Frontal cortex (tissue), 4 donors: ENCODE results near the gene NINL. TPM values are rescaled to one million over a fixed set of nuclear protein-coding genes. Genes with fewer than 3 reads are reported as not detected.

ENCODE experiments used
- DNase-seq, 2 donors: peaks; one replicate each; pipeline ENCODE4 v3.0.0; 2012; ENCODE audit warnings: low spot score in 2 of 2
- FAIRE-seq: peaks from 2 replicates; lab custom pipeline; 2012; peaks lifted over from hg19 to GRCh38; lab: Jason Lieb, UNC
- small RNA-seq: library from RNA; depleted of rRNA; stranded (forward); fragments of <200 nt; gene quantifications from one replicate; pipeline ENCODE3, GENCODE V24; 2014
- total RNA-seq: library from RNA; depleted of rRNA; stranded (reverse); fragments of >200 nt; gene quantifications from one replicate; pipeline ENCODE4 v1.2.3, GENCODE V29; 2014
- donor health status: control.
- donor health status: control.
- donor health status: control.

The NINL gene
- total RNA-seq, 1 donor from 2014 or later, result 20.0 TPM

DNA sequence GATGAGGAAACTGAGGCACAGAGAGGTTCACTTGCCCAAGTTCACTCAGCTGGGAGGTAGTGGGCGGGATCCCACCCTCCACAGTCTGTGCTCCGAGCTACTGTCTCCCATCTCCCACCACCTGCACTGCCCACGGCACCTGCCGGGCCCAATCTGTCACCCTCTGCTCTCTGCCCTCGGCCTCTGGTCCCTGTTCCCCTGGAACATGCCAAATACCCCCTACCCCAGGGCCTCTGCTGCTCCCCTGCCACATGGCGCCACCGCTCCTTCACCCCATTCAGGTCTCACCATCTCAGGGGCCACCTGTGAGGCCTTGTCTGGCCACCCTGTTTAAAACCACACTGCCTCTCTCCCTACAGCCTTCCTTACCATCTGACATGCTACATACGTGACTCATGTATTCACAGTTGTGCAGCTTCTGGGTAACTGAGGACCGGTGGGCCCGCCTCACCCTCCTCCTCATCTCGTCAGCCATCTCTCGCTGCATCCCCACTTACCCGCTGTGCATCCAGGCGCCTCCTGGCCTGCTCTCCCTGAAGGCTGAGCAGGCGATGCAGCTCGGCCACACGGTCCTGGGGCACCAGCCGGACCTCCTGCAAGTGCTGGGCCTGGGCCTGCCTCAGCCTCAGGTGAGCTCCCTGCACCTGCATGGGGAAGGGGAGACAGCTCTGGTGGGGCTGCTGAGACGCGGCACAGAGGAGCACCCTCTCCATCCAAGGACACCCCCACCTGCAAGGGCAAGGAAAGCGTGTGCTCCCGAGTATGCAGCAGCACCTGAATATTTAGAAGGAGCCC lies 127.2 kb downstream of the NINL start:
- DNase-seq, result no peak
- no peak for FAIRE-seq

DNA sequence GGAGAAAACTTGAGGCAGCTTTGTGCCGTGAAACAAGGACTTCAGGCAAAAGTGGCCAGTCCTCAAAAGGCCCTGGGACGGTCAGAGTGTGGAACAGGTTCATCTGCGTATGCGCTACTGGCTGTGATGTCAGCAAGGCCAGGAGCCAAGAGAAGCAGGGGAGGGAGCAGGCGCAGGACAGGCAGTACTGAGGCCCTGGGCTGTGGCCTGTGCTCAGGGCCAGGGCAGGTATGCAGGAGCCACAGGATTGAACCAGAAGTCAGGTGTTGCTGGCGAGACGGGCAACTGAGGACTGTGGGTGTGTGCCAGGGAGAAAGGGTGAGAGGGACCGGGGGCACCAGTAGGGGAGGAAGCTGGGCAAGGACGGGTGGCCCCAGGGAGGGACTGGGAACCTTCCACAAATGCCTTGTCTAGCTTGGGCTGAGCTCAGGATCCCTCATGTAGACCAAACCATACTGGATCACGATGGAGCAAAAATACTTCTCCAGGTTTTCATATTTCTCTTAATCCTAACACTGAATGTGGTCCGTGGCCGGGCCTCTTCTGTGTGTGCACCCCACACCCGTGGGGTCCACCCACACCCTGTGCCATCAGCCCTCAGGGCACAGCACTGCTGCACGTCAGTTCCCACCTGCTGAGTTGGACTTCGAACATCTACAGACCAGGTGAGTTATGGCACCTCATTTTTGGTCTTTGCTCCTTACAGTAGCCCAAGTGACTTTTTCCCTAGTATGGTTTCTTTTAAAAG lies 131.0 kb downstream of the NINL start:
- FAIRE-seq (no peak), DNase-seq (no peak)

DNA sequence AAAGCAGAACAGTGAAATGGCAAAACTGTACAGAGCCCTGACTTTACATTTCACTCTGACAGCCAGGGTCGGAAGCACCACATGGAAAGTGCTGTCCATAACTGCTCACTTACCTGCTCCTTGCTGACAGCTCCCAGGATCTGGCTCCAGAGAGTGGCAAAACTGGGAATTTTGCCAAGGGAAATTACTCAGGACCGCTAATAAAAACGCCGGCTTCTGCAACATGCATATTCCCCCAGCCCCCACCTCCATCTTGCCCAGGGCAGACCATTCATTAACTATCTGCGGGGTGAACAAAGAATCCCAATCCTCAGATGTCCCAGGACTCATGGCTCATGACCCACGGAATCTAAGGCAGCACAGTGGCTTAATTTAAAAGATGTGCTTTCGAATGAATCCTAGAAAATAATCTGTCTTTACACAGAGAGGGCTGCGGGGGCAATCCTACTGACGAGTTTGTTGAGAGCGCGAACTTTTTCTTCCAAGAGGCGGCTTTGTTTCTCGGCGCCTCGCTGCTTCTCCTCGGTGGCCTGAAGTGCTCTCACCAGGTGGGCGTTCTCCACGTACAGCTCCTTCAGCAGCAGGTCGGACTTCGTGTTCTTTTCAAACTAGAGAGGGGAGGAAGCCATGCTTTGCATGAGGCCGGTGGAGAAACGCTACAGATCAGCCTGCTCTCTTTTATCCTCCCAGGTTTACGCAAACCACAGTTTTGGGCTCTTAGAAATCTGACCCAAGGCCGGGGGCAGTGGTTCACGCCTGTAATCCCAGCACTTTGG lies 132.1 kb downstream of the NINL start:
- no peak for FAIRE-seq
- DNase-seq, result no peak

DNA sequence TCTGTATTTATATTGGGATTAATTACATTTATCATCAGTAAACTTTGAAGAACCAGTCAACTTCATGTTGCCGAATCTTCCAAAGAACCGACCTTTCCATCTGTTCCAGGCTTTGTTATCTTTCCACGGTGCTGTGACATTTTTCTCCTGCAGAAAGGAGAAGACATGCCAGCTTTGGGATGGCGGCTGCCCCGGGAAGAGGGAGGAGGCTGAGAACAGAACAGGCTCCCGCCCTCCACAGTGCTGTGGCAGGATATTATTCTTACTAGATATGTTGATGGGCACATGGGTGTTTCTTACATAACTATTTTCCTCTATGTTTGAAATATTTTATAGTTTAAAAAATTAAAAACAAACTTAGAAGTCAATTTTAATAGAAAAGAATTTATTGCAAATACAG lies 133.0 kb downstream of the NINL start:
- DNase-seq, result no peak

DNA sequence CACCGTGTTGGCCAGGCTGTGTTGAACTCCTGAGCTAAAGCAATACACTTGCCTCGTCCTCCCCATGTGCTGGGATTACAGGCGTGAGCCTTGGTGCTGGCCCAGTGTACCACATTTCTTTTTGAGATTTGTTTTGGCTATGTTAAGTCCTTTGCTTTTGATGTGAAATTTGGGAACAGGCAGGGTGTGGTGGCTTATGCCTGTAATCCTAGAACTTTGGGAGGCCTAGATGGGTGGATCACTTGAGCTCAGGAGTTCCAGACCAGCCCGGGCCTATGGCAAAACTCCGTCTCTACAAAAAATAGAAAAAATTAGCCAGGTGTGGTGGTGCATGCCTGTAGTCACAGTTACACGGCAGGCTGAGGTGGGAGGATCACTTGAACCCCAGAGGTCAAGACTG lies 137.7 kb downstream of the NINL start:
- DNase-seq (no peak), FAIRE-seq (no peak)

More for the DNA sequence above, 133.0 kb downstream of the NINL start:
- FAIRE-seq, result no peak

DNA sequence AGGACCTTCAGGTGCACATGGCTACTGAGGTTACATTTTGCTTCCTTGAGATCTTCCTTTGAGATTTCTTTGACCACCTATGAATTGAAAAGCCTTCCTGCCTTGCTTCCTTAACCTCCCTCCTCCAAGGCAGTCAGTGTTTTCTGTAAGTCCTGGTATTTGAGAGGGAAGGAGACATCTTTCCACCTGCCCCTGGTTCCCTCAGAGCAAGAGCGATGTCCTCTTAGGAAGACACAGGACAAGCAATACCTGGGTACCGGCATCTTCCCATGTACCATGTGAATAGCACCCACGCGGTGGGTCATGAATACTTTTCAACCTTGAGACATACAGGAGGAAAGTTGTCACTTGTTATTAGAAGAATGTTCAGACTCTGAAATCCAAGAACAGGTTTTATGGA lies 140.8 kb downstream of the NINL start:
- no peak for FAIRE-seq
- DNase-seq, result no peak

DNA sequence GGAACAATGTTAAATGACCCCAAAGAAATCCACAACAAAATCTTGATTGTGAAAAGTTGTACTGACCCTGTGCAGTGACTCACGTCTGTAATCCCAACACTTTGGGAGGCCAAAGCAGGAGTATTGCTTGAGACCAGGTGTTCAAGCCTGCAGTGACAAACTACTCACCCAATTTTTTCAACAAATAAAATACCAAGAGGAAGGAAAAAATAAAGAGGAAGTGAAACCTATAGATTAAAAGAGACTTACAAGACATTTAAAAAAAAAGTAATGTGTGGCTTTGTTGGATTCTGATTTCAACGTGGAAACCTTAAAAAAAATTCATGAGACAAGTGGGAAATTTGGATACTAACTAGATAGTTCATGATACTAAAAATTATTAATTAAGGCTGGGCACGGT lies 146.0 kb downstream of the NINL start:
- FAIRE-seq (no peak), DNase-seq (no peak)

DNA sequence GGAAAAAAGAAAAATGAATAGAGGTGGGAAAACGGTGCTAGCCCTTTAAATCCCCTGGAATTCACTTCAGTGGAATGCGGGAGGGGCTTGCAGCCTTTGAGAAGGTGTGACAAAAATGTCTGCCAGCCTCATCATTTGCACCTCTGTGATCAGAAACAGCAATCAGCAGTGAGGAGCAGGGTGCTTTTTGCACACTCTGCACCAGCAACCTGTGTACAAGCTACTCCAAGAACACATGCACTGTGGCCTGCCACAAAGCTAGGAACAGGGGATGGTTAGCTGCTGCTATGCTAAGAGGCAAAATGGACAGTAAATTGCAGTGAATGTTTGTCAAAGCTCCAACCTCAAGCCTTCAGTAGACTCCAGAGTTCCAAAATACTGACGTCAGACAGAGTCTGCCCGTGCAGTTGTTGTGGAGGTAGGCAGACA lies 148.2 kb downstream of the NINL start:
- no peak for DNase-seq
- FAIRE-seq, result no peak

DNA sequence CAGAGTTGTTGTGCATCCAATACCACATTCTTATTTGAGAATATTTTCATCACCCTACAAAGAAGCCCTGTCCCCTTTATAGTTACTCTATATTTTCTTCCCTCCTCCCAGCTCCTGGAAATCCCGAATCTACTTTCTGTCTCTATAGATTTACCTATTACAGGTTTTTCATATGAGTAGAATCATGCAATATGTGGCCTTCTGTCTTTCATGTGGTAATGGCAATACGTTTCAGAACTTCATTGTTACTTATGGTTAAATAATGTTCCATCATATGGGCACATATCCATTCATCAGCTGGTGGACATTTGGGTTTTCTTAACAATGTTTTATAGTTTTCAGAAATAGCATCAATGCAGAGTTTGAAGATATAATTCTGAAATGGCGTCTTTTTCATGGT lies 160.8 kb downstream of the NINL start:
- DNase-seq (no peak), FAIRE-seq (no peak)

DNA sequence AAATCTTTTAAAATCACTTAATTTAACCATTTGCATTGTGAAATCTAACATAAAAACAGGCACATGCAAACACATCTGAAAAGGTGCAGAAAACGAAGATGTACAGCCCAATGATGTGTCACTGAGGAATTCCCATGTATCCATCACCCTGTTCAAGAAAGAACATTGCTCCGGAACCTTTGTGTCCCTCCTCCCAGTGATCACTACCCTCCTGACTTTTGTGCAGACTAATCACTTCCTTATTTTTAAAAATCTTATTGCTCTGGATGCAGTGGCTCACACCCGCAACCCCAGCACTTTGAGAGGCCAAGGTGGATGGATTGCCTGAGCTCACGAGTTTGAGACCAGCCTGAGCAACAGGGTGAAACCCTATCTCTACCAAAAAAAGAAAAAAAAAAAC lies 163.3 kb downstream of the NINL start:
- FAIRE-seq (no peak), DNase-seq (no peak)

DNA sequence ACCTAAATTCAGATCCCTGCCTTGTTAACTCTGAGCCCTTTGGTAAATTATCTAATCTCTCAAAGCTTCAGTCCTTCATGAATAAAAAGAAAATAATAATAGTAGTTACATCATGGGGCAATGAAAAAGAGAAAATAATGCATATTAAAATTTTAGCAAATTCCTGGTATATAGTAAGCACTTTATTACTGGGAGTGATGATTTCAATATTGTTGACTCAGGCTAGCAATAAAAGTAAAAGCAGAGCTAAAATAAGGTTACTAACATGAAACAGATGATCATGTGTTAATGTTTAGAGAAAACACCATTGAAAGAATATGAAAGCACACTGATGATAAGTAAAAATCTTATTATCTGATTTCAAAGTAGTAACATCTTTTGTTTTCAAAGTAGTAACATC lies 164.2 kb downstream of the NINL start:
- DNase-seq (no peak), FAIRE-seq (no peak)

DNA sequence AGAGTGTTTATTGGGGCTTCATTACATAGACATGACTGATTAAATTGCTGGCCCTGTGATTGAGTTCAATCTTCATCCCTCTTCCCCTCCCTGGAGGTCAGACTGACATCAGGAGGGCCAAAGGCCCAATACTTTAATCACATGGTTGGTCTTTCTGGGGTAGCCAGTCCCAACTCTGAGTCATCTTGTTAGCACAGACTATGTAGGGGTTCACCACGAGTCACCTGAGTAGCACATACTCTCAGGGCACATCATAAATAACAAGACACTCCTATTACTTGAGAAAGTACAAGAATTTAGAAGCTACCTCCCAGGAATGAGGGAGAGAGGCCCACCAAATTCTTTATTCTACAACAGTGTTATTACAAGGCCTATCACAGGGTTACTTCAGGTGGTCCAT lies 166.6 kb downstream of the NINL start:
- FAIRE-seq (no peak), DNase-seq (no peak)

DNA sequence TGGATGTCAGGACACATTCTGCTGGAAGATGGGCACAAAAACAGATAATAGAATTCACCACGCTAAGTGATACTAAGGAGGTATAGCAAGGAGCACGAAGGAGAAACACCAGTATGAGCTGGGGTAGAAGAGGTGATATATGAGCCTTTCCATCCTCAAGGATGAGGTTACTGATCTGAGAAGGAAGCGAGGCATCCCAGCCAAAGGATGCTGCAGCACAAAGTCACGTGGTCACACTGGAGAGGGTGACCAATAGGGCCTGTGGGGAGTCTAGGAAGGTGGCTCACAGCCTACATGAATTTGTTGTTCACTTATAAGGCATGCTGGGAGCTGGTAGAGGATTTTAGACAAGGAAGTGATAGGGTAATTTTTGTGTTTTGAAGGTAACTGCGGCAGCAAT lies 176.4 kb downstream of the NINL start:
- FAIRE-seq, result no peak
- no peak for DNase-seq

DNA sequence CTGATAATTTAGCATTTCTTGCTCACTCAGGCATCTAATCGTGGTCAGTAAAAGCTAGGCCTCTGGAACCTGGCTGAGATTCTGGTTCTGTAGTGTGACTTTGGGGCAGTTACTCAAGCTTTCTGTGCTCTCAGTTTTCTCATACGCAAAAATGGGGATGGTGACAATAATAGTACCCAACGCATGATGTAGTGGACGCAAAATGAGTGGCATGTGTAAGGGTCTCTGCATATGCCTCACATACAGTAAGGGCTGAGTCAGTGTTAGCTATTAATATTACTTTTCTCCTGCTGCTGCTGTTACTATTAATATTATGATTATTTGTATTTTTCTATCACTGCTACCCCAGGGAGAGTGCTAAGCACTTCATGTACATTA lies 177.2 kb downstream of the NINL start:
- DNase-seq (no peak), FAIRE-seq (no peak)

DNA sequence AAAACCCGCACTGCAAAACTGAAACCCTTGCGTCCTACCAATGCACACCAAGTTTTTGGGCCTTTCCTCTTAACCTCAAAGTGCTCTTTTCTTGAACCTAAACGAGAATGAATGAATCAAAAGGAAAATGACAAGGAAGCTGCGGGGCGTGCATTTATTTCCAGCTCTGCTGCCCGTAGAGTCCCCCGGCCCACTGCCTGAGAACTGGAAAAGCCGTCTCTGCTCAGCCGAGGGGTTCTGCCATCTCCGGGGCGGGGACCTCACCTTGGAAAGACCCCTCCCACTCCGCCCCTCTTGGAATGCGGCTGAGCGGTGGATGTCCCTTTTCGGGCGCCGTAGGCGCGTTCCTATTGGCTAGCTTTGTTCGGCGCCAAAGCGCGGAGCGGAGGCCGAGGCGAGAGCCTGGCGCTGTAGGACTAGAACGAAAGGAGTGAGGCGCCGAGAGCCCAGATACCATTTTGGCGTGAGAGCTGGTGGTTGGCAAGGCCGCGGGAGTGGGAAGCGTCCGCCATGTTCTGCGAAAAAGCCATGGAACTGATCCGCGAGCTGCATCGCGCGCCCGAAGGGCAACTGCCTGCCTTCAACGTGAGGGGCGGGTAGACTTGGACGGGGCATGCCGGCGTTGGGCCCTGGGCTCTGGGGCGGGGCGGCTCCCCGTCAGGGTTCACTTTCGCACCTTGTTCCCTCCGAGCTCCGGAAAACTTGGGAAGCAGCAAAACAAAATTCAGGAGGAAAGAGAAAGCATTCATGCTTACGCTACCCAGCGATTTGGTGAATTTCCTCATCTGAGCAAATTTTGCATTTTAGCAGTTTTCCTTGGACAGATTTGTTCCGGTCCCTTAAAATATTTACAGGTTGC lies 177.8 kb downstream of the NINL start, which contains the start of gene GINS1:
Gene GINS1, plus strand, starts transcription at position 363 of the 859 bp plus-strand sequence. Its CDS starts 148 bp downstream, at position 511.
- FAIRE-seq (no peak), DNase-seq (peak; percentile 70 to 84)

Small RNA genes within 50 kb of the gene (small RNA-seq; reads per million reads assigned to genes)
- gene RNU6ATAC17P, result not detected

Other genes starting within 250 kb of the NINL start
- 42.8 TPM for gene ABHD12, start 194.7 kb downstream of the NINL start, total RNA-seq
- gene GINS1, start 177.9 kb downstream of the NINL start, total RNA-seq, result 9.8 TPM
- gene NANP, start 38.5 kb upstream of the NINL start, total RNA-seq, result 6.5 TPM
- 24.1 TPM for gene ZNF337, start 111.3 kb upstream of the NINL start, total RNA-seq